Right cardiac atrium (tissue), 5 donors: ENCODE measurements around the gene CDCP1. TPM values are rescaled to one million over a fixed set of nuclear protein-coding genes. Genes with fewer than 3 reads are reported as not detected.

Source experiments
- ATAC-seq, 2 donors: fragments of 200-7000 bp; cut with Tn5 transposase; one replicate each; pipeline versions ENCODE4 v1.8.0 to v1.9.1; 2020; ENCODE audit warnings: moderate library complexity in 2 of 2, mild to moderate bottlenecking in 1 of 2
- DNase-seq, 3 donors: peaks; one replicate each; pipeline ENCODE4 v3.0.0-alpha.2; 2020
- H3K27ac ChIP-seq: one replicate; pipeline ENCODE4 v1.5.1; 2013; ENCODE audit warnings: mild to moderate bottlenecking, low read length, control low read depth, moderate library complexity
- H3K27me3 ChIP-seq: one replicate; pipeline ENCODE4 v1.6.1; 2013; ENCODE audit not compliant: control insufficient read depth, insufficient read depth
- H3K4me1 ChIP-seq: one replicate; pipeline ENCODE4 v1.6.1; 2013; ENCODE audit warnings: low read length; ENCODE audit not compliant: control insufficient read depth, insufficient read depth
- H3K4me3 ChIP-seq: one replicate; pipeline ENCODE4 v1.5.1; 2013; ENCODE audit warnings: low read length, control low read depth
- H3K9me3 ChIP-seq: one replicate; pipeline ENCODE4 v1.6.1; 2013; ENCODE audit warnings: low read length; ENCODE audit not compliant: control insufficient read depth
- WGBS: extraction: QIAGEN DNeasy Blood & Tissue Kit; methylation state at CpG from one replicate; pipeline ENCODE4 v1.1.7; 2013; 5-methylcytosine and 5-hydroxymethylcytosine counted together
- intact Hi-C, 4 donors: fragments of 100-400 bp; cut with DNase I; formaldehyde crosslinking; loops; one replicate each; pipeline versions ENCODE4 v1.11.0 to v1.14.0; 2022 to 2023
- long read RNA-seq, 4 donors: library from polyadenylated mRNA; unstranded; transcript quantifications; one replicate each; pipeline ENCODE4 v2.0.0, GENCODE V29; 2020 to 2021
- polyA plus RNA-seq: library from polyadenylated mRNA; stranded (reverse); fragments of 200-250 nt; gene quantifications from one replicate; pipeline ENCODE4 v1.2.3, GENCODE V29; 2013
- total RNA-seq, 4 donors: library from RNA; stranded (reverse); fragmentation: NEBNext Ultra II Directional; extraction: Animal tissue kit (Norgen Biotek cat#: 25700); gene quantifications; one replicate each; pipeline ENCODE4 v1.2.1, GENCODE V29; 2021
- donor health status: healthy with polysubstance abuse.
- donor health status: DM: no; HTN: yes; CAD: no.
- donor health status: DM: no; HTN: no; CAD: no.
- donor health status: DM: no; HTN: yes; CAD: no; lungs with severe emphysema.
- donor health status: DM: yes; HTN: yes; CAD: no.

CDCP1 gene
- under 1 TPM; 0.31 to 0.72 (median 0.46) TPM for total RNA-seq
- polyA plus RNA-seq = 0.09 TPM
- long read RNA-seq, donor 1, partial matches to known transcripts = 0 of 1 reads
- long read RNA-seq, donor 1, other reads (novel, unspliced or antisense) = 1 of 1 reads
- long read RNA-seq, donor 2 = 0 reads
- long read RNA-seq, donor 3, partial matches to known transcripts = 3 of 5 reads
- long read RNA-seq, donor 3, other reads (novel, unspliced or antisense) = 2 of 5 reads
- long read RNA-seq, donor 4 = 0 reads

DNA sequence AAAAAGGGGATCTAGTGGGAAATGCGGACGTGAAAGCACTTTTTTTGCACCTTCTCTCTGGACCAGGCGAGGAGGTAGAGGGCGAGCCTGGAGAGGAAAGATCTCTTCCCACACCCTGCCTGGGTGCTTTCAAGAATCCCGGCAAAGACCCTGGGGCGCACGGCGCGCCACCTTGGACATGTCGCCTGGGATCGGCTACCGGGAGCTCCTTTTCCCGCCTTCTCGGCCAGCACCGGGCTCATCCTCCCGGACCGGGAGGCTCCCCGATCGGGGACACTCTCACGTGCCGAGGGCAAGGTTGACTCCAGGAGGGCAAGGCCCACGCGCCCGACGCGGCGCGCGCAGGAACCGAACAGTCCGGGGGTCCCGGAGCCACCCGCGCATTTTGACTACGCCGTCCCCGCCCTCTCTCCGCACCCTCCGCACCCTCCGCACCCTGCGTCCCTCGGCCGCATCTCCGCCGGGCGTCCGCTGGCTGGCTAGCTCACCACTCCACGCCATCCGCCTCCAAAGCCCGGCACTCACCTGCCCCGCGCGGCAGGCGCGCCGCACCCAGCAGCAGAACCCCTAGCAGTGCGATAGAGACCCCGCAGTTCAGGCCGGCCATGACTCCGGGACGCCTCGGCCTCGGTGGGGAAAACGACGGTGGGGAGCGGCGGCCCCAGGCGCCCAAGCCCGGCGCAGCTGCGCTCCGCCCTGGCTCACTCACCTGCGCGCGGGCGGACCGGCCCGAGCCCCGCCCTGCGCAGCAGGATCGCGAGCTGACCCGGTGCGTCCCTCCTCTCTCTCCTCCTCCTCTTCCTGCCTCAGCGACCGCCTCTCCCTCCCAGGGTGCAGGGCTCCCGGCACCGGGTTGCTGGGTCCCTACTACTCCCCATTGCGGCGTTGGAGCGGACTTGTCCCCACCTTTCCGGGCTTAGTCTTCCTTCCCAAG is at the start of gene CDCP1:
Gene CDCP1 (minus strand): TSS at position 698 of the 934 bp plus-strand sequence. CDS start 91 bp downstream, at position 607.
- no peak within 1 kb of the TSS for H3K27ac ChIP-seq
- intact Hi-C loops = no loop called here
- H3K4me3 ChIP-seq = peak within 1 kb of the TSS; percentile 3
- ATAC-seq (peak; percentile 41 to 57), DNase-seq (peak in 1 of 3 donors; percentile 49)
- no peaks in the 10 kb centered on the region for H3K4me1 ChIP-seq
- 1% methylated on average over 92 of the region's 92 CpGs for WGBS
- H3K27me3 ChIP-seq = peaks cover 4% of the 10 kb centered on the region
- no peaks in the 10 kb centered on the region for H3K9me3 ChIP-seq

- Histone ChIP-seq H3K4me3 (no peak overlapping the region), H3K27me3 (no peaks in the 10 kb centered on the region), H3K27ac (no peak overlapping the region), H3K4me1 (no peaks in the 10 kb centered on the region), H3K9me3 (no peaks in the 10 kb centered on the region)
- 91% methylated on average over 5 of the region's 5 CpGs for WGBS
- ATAC-seq = no peak
- no peak for DNase-seq
- intact Hi-C loops = no loop called here
These were observed 48.6 kb upstream of the CDCP1 start for GRCh38 chr3:45194791-45195190.

GRCh38 chr3:45191924-45192417 is 45.8 kb upstream of the CDCP1 start:
- Histone ChIP-seq H3K9me3 (no peaks in the 10 kb centered on the region), H3K27me3 (no peaks in the 10 kb centered on the region), H3K4me1 (no peaks in the 10 kb centered on the region), H3K27ac (no peak overlapping the region), H3K4me3 (no peak overlapping the region)
- 68% methylated on average over 3 of the region's 3 CpGs for WGBS
- DNase-seq (no peak), ATAC-seq (no peak)
- intact Hi-C loops = no loop called here

- intact Hi-C loops = no loop called here
- Histone ChIP-seq H3K4me1 (no peaks in the 10 kb centered on the region), H3K4me3 (no peak overlapping the region), H3K9me3 (no peaks in the 10 kb centered on the region), H3K27ac (no peak overlapping the region), H3K27me3 (no peaks in the 10 kb centered on the region)
- ATAC-seq (no peak), DNase-seq (no peak)
- WGBS = 93% methylated on average over 4 of the region's 4 CpGs
These were observed 45.2 kb upstream of the CDCP1 start for GRCh38 chr3:45191424-45191823.

GRCh38 chr3:45188719-45189659 is 42.8 kb upstream of the CDCP1 start:
- no peaks in the 10 kb centered on the region for H3K27me3 ChIP-seq
- ATAC-seq (no peak), DNase-seq (no peak)
- H3K4me1 ChIP-seq = no peaks in the 10 kb centered on the region
- H3K9me3 ChIP-seq = no peaks in the 10 kb centered on the region
- no peak overlapping the region for H3K4me3 ChIP-seq
- no peak overlapping the region for H3K27ac ChIP-seq
- WGBS = 72% methylated on average over 8 of the region's 8 CpGs
- intact Hi-C loops = no loop called here

- DNase-seq (no peak), ATAC-seq (no peak)
- intact Hi-C loops = no loop called here
- Histone ChIP-seq H3K4me3 (no peak overlapping the region), H3K27me3 (no peaks in the 10 kb centered on the region), H3K9me3 (no peaks in the 10 kb centered on the region), H3K4me1 (no peaks in the 10 kb centered on the region), H3K27ac (no peak overlapping the region)
- 64% methylated on average over 3 of the region's 3 CpGs for WGBS
These were observed 41.5 kb upstream of the CDCP1 start for GRCh38 chr3:45187694-45188141.

DNA sequence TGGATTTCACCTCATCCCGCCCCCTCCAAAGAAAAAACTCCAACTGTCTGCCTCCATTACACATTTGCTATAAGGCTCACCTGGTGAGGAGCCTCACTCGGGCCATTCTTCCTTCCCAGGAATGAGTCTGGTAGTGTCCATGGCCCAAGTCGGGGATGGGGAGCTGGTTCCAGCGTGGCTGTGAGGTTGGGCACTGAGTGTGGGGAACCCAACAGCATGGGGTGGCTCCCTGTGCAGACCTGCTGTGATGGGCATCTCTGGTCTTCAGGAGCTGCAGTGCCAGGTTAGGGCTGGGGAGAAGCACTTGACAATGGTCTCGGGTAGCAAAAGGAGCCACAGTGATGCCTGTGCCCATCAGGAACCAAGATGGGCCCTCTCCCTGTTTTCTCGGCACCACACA is 40.7 kb upstream of the CDCP1 start:
- H3K4me3 ChIP-seq = no peak overlapping the region
- H3K27ac ChIP-seq = no peak overlapping the region
- H3K4me1 ChIP-seq = no peaks in the 10 kb centered on the region
- DNase-seq = no peak
- no peaks in the 10 kb centered on the region for H3K27me3 ChIP-seq
- ATAC-seq = no peak
- intact Hi-C loops = no loop called here
- 94% methylated on average over 6 of the region's 6 CpGs for WGBS
- no peaks in the 10 kb centered on the region for H3K9me3 ChIP-seq

DNA sequence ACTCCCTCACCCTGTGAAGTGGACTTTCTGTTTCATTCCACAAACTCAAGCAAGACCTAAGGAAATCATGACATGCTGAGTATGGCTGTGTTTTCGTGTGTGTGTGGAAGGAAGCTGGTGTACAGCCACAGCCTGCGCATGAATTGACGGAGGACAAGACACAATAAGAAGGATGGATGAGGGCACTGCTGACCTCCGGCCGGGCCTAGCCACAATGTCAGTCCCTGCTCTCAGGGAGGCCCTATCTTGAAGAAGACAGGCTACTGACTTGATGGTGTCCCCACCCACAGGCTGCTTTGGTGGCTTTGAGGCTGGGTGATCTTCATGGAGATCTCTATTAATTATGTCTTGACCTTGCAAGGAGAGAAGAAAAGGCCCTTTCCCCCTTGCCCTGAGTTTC is 39.3 kb upstream of the CDCP1 start:
- H3K27ac ChIP-seq = no peak overlapping the region
- no peaks in the 10 kb centered on the region for H3K4me1 ChIP-seq
- no peaks in the 10 kb centered on the region for H3K9me3 ChIP-seq
- WGBS = 84% methylated on average over 5 of the region's 5 CpGs
- H3K27me3 ChIP-seq = no peaks in the 10 kb centered on the region
- DNase-seq (no peak), ATAC-seq (no peak)
- intact Hi-C loops = no loop called here
- no peak overlapping the region for H3K4me3 ChIP-seq

- Histone ChIP-seq H3K9me3 (no peaks in the 10 kb centered on the region), H3K4me1 (no peaks in the 10 kb centered on the region), H3K27me3 (no peaks in the 10 kb centered on the region), H3K27ac (no peak overlapping the region), H3K4me3 (no peak overlapping the region)
- intact Hi-C loops = no loop called here
- 78% methylated on average over 2 of the region's 2 CpGs for WGBS
- no peak for DNase-seq
- ATAC-seq = no peak
These were observed 38.9 kb upstream of the CDCP1 start for GRCh38 chr3:45185052-45185451.

DNA sequence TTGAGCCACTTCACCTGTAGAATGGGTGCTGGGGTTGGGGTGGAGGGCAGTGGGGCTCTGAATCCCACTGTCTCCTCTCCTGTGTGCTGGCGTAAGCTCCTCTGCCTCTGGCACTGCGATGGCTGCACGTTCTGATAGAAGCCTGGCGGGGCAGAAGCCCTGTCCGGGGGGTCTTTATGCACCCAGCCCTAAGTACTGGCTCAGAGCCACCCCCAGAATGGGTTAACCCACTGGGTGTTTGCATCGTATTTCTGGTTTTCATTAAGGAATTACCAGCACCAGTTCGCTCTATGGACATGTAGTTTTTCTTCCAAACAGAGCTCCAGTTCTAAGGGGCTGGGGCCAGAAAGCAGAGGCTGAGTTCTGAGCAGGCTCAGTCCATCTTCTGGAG is 37.7 kb upstream of the CDCP1 start:
- intact Hi-C loops = no loop called here
- 84% methylated on average over 7 of the region's 7 CpGs for WGBS
- Histone ChIP-seq H3K27me3 (no peaks in the 10 kb centered on the region), H3K27ac (no peak overlapping the region), H3K4me3 (no peak overlapping the region), H3K4me1 (no peaks in the 10 kb centered on the region), H3K9me3 (no peaks in the 10 kb centered on the region)
- ATAC-seq (no peak), DNase-seq (no peak)
